CD14-positive monocyte (primary cell): ENCODE measurements around the gene PAX6. TPM values are rescaled to one million over a fixed set of nuclear protein-coding genes. Genes with fewer than 3 reads are reported as not detected.

Experiments
- DNase-seq, 3 donors: peaks; one replicate each; pipeline ENCODE4 v3.0.0-alpha.2; 2011 to 2022
- H2AFZ ChIP-seq: 2 replicates; pipeline ENCODE4 v1.6.0; 2012; ENCODE audit warnings: mild to moderate bottlenecking, low read depth, low read length, inconsistent platforms; ENCODE audit not compliant: insufficient read depth, poor library complexity, severe bottlenecking
- H3K27ac ChIP-seq, 2 donors: 1 replicate in 1 of 2; 2 replicates in 1 of 2; pipeline ENCODE4 v1.5.1; 2012 to 2013; ENCODE audit warnings: low read length in 2 of 2, control low read depth in 1 of 2, inconsistent platforms in 1 of 2, low read depth in 1 of 2, mild to moderate bottlenecking in 1 of 2
- H3K27me3 ChIP-seq, 2 donors: one replicate each; pipeline versions ENCODE4 v1.6.0 to v1.6.1; 2011 to 2013; ENCODE audit warnings: low read length in 2 of 2; ENCODE audit not compliant: control insufficient read depth in 2 of 2, insufficient read depth in 2 of 2
- H3K36me3 ChIP-seq, 2 donors: replicated peaks in 1 of 2; 1 replicate in 1 of 2; 2 replicates in 1 of 2; pipeline versions ENCODE4 v1.5.1 to v1.6.1; 2012 to 2013; ENCODE audit warnings: low read length in 2 of 2, control low read depth in 1 of 2, inconsistent platforms in 1 of 2, mild to moderate bottlenecking in 1 of 2; ENCODE audit not compliant: insufficient read depth in 2 of 2, control insufficient read depth in 1 of 2
- H3K4me1 ChIP-seq, 2 donors: 1 replicate in 1 of 2; 2 replicates in 1 of 2; pipeline versions ENCODE4 v1.5.1 to v1.6.1; 2012 to 2013; ENCODE audit warnings: low read length in 2 of 2, control low read depth in 1 of 2, inconsistent platforms in 1 of 2, mild to moderate bottlenecking in 1 of 2, moderate library complexity in 1 of 2; ENCODE audit not compliant: insufficient read depth in 2 of 2, control insufficient read depth in 1 of 2
- H3K4me2 ChIP-seq: replicated peaks from 2 replicates; pipeline ENCODE3; 2012; ENCODE audit warnings: low read length, moderate library complexity, mild to moderate bottlenecking; ENCODE audit not compliant: poor library complexity, severe bottlenecking; ENCODE audit errors: extremely low read depth
- H3K4me3 ChIP-seq, 3 experiments: fragments of 200-600 bp in 1 of 3; sonication (generic) in 1 of 3; replicated peaks in 1 of 3; 1 replicate in 2 of 3; 2 replicates in 1 of 3; pipeline ENCODE4 v1.5.1; 2011 to 2013; ENCODE audit warnings: low read length in 3 of 3, mild to moderate bottlenecking in 3 of 3, control low read depth in 2 of 3, low read depth in 2 of 3, inconsistent platforms in 1 of 3, moderate library complexity in 1 of 3
- H3K79me2 ChIP-seq: 2 replicates; pipeline ENCODE4 v1.6.0; 2012; ENCODE audit warnings: mild to moderate bottlenecking, control low read depth, inconsistent platforms, low read length, moderate library complexity; ENCODE audit not compliant: insufficient read depth
- H3K9ac ChIP-seq: 2 replicates; pipeline ENCODE4 v1.6.0; 2017; ENCODE audit warnings: low read length, mild to moderate bottlenecking; ENCODE audit not compliant: insufficient read depth, poor library complexity, severe bottlenecking
- H3K9me3 ChIP-seq, 2 donors: replicated peaks in 1 of 2; 1 replicate in 1 of 2; 2 replicates in 1 of 2; pipeline versions ENCODE4 v1.5.1 to v1.6.1; 2012 to 2013; ENCODE audit warnings: low read length in 2 of 2, control low read depth in 1 of 2; ENCODE audit not compliant: control insufficient read depth in 1 of 2, insufficient read depth in 1 of 2
- H4K20me1 ChIP-seq: 2 replicates; pipeline ENCODE4 v1.6.0; 2012; ENCODE audit warnings: mild to moderate bottlenecking, low read length, control low read depth, moderate library complexity; ENCODE audit not compliant: insufficient read depth
- H3K27ac Mint-ChIP-seq, 7 donors: one replicate each; pipeline ENCODE4 v1.8.0; 2020; ENCODE audit warnings: mild to moderate bottlenecking in 7 of 7, mixed read lengths in 7 of 7, moderate library complexity in 6 of 7, inconsistent platforms in 2 of 7
- H3K27me3 Mint-ChIP-seq, 3 donors: one replicate each; pipeline ENCODE4 v1.8.0; 2021 to 2022; ENCODE audit warnings: low read depth in 3 of 3, mild to moderate bottlenecking in 3 of 3, mixed read lengths in 3 of 3, moderate library complexity in 3 of 3, inconsistent platforms in 1 of 3
- H3K36me3 Mint-ChIP-seq, 2 donors: one replicate each; pipeline ENCODE4 v1.8.0; 2020; ENCODE audit warnings: mixed read lengths in 2 of 2, inconsistent platforms in 1 of 2, mild to moderate bottlenecking in 1 of 2
- H3K4me1 Mint-ChIP-seq: one replicate; pipeline ENCODE4 v1.8.0; 2020; ENCODE audit warnings: mild to moderate bottlenecking, mixed read lengths
- H3K4me3 Mint-ChIP-seq, 2 donors: one replicate each; pipeline ENCODE4 v1.8.0; 2020; ENCODE audit warnings: mild to moderate bottlenecking in 2 of 2, mixed read lengths in 2 of 2, moderate library complexity in 1 of 2
- H3K9me3 Mint-ChIP-seq, 7 donors: one replicate each; pipeline ENCODE4 v1.8.0; 2020 to 2022; ENCODE audit warnings: mixed read lengths in 7 of 7, mild to moderate bottlenecking in 6 of 7, moderate library complexity in 6 of 7, inconsistent platforms in 2 of 7
- CTCF ChIP-seq: fragments of 200-600 bp; IDR thresholded peaks from one replicate; pipeline ENCODE4 v1.8.0; 2022; ENCODE audit warnings: antibody characterized with exemption, mild to moderate bottlenecking
- WGBS: methylation state at CpG from one replicate; pipeline ENCODE4 v1.1.5; 2013; ENCODE audit warnings: missing lambda C conversion rate; ENCODE audit not compliant: insufficient coverage; 5-methylcytosine and 5-hydroxymethylcytosine counted together
- intact Hi-C, 2 donors: fragments of 100-400 bp; cut with micrococcal nuclease; formaldehyde crosslinking; loops; one replicate each; pipeline versions ENCODE4 v1.15.0 to v1.15.1; 2023
- polyA plus RNA-seq, 3 donors: library from polyadenylated mRNA; depleted of rRNA in 1 of 3; unstranded in 2 of 3; stranded (reverse) in 1 of 3; fragments of 300-500 nt in 2 of 3; fragments of >200 nt in 1 of 3; fragmentation: Illumina TruSeq in 2 of 3; gene quantifications; 1 replicate in 2 of 3; 2 replicates in 1 of 3; pipeline ENCODE4 v1.2.3, GENCODE V29; 2012 to 2021

PAX6 gene
- polyA plus RNA-seq, 3 donors = not detected

- Histone ChIP-seq H4K20me1 (no peaks in the 10 kb centered on the region), H3K4me3 (no peak overlapping the region), H3K79me2 (no peaks in the 10 kb centered on the region), H3K4me1 (no peaks in the 10 kb centered on the region), H3K27ac (no peak overlapping the region), H3K9me3 (no peaks in the 10 kb centered on the region), H3K9ac (no peak overlapping the region), H3K4me2 (no peak overlapping the region), H2AFZ (no peak overlapping the region), H3K27me3 (no peaks in the 10 kb centered on the region), H3K36me3 (no peaks in the 10 kb centered on the region)
- no peak for DNase-seq
- no peak for TF ChIP-seq CTCF
- Mint-ChIP-seq H3K27me3 (peaks cover 0 to 2% (median 0%) of the 10 kb centered on the region in 3 donors), H3K4me3 (no peak overlapping the region), H3K9me3 (peaks cover 0 to 2% (median 0%) of the 10 kb centered on the region in 7 donors), H3K36me3 (no peaks in the 10 kb centered on the region), H3K4me1 (no peaks in the 10 kb centered on the region), H3K27ac (no peak overlapping the region)
- WGBS = no CpG with 5 or more reads among the region's 5 CpGs
- intact Hi-C loops = no loop called here
These were observed 46.9 kb downstream of the PAX6 start for GRCh38 chr11:31764261-31764660.

- H3K79me2 ChIP-seq = no peaks in the 10 kb centered on the region
- no peak overlapping the region for H3K4me2 ChIP-seq
- no peak overlapping the region for H2AFZ ChIP-seq
- no peak overlapping the region for H3K9ac ChIP-seq
- H3K27me3 Mint-ChIP-seq = peaks cover 0 to 2% (median 0%) of the 10 kb centered on the region in 3 donors
- no peaks in the 10 kb centered on the region for H3K4me1 Mint-ChIP-seq
- no peaks in the 10 kb centered on the region for H3K36me3 Mint-ChIP-seq
- H3K9me3 Mint-ChIP-seq = peaks cover 0 to 2% (median 0%) of the 10 kb centered on the region in 7 donors
- no peak overlapping the region for H3K4me3 Mint-ChIP-seq
- no peak overlapping the region for H3K27ac Mint-ChIP-seq
- H3K4me1 ChIP-seq = no peaks in the 10 kb centered on the region
- no peaks in the 10 kb centered on the region for H3K27me3 ChIP-seq
- no peaks in the 10 kb centered on the region for H3K9me3 ChIP-seq
- TF ChIP-seq CTCF = no peak
- no peak overlapping the region for H3K27ac ChIP-seq
- H4K20me1 ChIP-seq = no peaks in the 10 kb centered on the region
- intact Hi-C loops = no loop called here
- DNase-seq = no peak
- H3K36me3 ChIP-seq = no peaks in the 10 kb centered on the region
- no peak overlapping the region for H3K4me3 ChIP-seq
These were observed 47.8 kb downstream of the PAX6 start for GRCh38 chr11:31763296-31763695.
